Activated T-helper 9 cell treated with anti-CD3 and anti-CD28 coated beads, Interleukin-2, amount 50 U/mL, for 16 hours (primary cell): ENCODE results near the gene ATG13.

Experiments
- DNase-seq: peaks from one replicate; pipeline ENCODE4 v3.0.0-alpha.2; 2020; ENCODE audit warnings: low read depth

The ATG13 gene

GRCh38 chr11:46607516-46607915 lies 9.8 kb upstream of the ATG13 start:
- no peak for DNase-seq

- no peak for DNase-seq
Measured at GRCh38 chr11:46609386-46609785, 8.0 kb upstream of the ATG13 start.

GRCh38 chr11:46611526-46612304 lies 5.6 kb upstream of the ATG13 start:
- DNase-seq = no peak

- DNase-seq = no peak
Measured at GRCh38 chr11:46612326-46612725, 5.0 kb upstream of the ATG13 start.

GRCh38 chr11:46615756-46616155 lies 1.6 kb upstream of the ATG13 start:
- no peak for DNase-seq

GRCh38 chr11:46616551-46617133 lies 711 bp upstream of the ATG13 start:
- no peak for DNase-seq

- no peak for DNase-seq
Measured at GRCh38 chr11:46617972-46618314, 590 bp downstream of the ATG13 start.

GRCh38 chr11:46618837-46619236 lies 1.5 kb downstream of the ATG13 start:
- DNase-seq = no peak

- no peak for DNase-seq
Measured at GRCh38 chr11:46625406-46625805, 8.1 kb downstream of the ATG13 start.

- no peak for DNase-seq
Measured at GRCh38 chr11:46628961-46629360, 11.6 kb downstream of the ATG13 start.

- DNase-seq = no peak
Measured at GRCh38 chr11:46630237-46630636, 12.9 kb downstream of the ATG13 start.

- no peak for DNase-seq
Measured at GRCh38 chr11:46631676-46632075, 14.3 kb downstream of the ATG13 start.

- no peak for DNase-seq
Measured at GRCh38 chr11:46632502-46632901, 15.1 kb downstream of the ATG13 start.

- no peak for DNase-seq
Measured at GRCh38 chr11:46633291-46634217, 16.2 kb downstream of the ATG13 start.

GRCh38 chr11:46635557-46636139 lies 18.3 kb downstream of the ATG13 start:
- no peak for DNase-seq

- DNase-seq = no peak
Measured at GRCh38 chr11:46637546-46637945, 20.2 kb downstream of the ATG13 start.

- no peak for DNase-seq
Measured at GRCh38 chr11:46639197-46639839, 22.0 kb downstream of the ATG13 start.

GRCh38 chr11:46640036-46640788 lies 22.9 kb downstream of the ATG13 start:
- DNase-seq = no peak

- no peak for DNase-seq
Measured at GRCh38 chr11:46641639-46642038, 24.3 kb downstream of the ATG13 start.

- no peak for DNase-seq
Measured at GRCh38 chr11:46642627-46643335, 25.4 kb downstream of the ATG13 start.

- no peak for DNase-seq
Measured at GRCh38 chr11:46643531-46643930, 26.2 kb downstream of the ATG13 start.
